ENCODE measurements around the gene LRTM2. TPM values are rescaled to one million over a fixed set of nuclear protein-coding genes. Genes with fewer than 3 reads are reported as not detected.

LRTM2 gene
- total RNA-seq: not detected

DNA sequence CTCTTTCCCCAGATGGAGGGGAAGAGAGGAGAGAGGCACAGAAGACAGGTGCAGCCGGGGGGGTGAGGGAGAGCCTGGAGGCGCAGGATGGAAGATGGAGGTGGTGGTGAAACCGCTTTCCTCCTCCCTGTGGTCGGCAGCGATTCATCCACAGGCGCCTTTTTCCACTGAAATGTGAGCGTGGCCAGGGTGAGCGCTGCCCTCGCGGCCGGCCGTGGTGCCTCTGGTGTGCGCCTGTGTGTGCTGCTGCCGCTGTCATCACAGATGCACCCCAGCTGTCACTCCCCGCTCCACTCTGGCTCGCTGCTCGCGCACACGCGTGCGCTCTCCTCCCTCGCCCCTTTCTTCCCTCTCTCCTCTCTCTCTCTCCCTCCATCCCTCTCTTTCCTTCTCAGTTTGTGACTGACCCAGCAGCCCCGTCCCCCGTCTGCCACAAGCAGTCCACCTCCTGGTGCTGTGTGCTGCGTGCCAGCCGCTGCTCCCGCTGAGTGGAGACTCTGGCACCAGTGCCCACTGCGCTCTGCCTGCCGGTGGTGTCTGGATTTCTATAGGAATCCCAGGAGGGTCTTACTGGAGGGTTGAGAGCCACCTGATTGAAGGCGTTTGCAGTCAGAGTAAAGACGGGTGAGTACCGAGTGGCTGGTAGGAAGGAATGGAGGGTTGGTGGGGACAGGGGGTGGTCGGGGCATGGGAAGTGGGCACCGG, at the start of gene LRTM2:
Gene LRTM2, plus strand, starts transcription at position 375 of the 705 bp plus-strand sequence. CDS start 7,584 bp downstream, outside the sequence.
- Histone ChIP-seq H3K27ac (no peak within 1 kb of the TSS), H3K36me3 (no peaks in the 10 kb centered on the region), H3K4me3 (no peak within 1 kb of the TSS), H3K4me1 (replicated peaks) (no peaks in the 10 kb centered on the region), H3K27me3 (replicated peaks; ENCODE audit: insufficient read depth) (peaks cover 13% of the 10 kb centered on the region), H3K9me3 (no peaks in the 10 kb centered on the region)
- DNase-seq (ENCODE audit: low spot score): no peak
- WGBS: 11% methylated on average over 34 of the region's 34 CpGs
- intact Hi-C loops (cut with DNase I): no loop called here
- TF ChIP-seq POLR2A (IDR thresholded peaks at IDR 0.05) (no peak), POLR2AphosphoS5 (IDR thresholded peaks at IDR 0.05) (no peak)
- TF ChIP-seq, protein P1, sequence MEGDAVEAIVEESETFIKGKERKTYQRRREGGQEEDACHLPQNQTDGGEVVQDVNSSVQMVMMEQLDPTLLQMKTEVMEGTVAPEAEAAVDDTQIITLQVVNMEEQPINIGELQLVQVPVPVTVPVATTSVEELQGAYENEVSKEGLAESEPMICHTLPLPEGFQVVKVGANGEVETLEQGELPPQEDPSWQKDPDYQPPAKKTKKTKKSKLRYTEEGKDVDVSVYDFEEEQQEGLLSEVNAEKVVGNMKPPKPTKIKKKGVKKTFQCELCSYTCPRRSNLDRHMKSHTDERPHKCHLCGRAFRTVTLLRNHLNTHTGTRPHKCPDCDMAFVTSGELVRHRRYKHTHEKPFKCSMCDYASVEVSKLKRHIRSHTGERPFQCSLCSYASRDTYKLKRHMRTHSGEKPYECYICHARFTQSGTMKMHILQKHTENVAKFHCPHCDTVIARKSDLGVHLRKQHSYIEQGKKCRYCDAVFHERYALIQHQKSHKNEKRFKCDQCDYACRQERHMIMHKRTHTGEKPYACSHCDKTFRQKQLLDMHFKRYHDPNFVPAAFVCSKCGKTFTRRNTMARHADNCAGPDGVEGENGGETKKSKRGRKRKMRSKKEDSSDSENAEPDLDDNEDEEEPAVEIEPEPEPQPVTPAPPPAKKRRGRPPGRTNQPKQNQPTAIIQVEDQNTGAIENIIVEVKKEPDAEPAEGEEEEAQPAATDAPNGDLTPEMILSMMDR (IDR thresholded peaks at IDR 0.05): no peak

DNA sequence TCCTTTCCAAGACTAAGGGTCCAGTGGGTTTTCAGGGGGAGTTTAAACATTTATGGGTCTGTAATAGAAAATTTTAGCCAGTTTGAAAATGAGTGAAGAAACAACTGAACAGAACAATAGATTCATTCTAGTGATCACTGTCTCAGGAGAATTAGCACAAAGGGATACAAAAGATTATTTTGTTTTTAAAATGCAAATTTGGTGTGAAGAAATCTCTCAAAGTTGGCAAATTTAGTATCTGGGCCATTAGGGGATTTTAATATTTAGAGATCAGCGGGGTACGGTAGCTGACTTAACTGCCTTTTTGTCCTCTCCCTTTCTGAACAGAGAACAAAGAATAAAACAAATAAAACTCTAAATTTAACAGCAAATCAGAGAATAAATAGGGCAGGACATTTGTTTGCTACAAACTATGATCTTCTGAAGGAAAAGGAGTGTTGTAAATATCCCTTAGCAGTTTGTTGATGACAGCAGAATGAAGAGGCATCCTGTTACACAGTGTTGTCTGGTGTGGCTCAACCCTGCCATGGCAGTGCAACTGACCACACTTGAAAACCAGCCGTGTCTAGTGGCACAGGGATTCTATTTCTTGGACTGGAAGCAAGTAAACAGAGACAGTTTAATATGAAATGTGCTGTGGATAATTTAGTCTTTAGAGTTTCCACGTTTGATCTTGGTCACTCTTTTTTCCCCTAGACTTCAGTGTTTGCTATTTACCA, 46.3 kb upstream of the LRTM2 start:
- TF ChIP-seq, protein P1 (IDR thresholded peaks at IDR 0.05): no peak
- peak; percentile 65 for TF ChIP-seq POLR2AphosphoS5 (IDR thresholded peaks at IDR 0.05)
- H3K4me1 ChIP-seq (replicated peaks): no peaks in the 10 kb centered on the region
- H3K36me3 ChIP-seq: no peaks in the 10 kb centered on the region
- WGBS: 31% methylated on average over 4 of the region's 4 CpGs
- peak overlapping the region in 1 of 2 donors; percentile 32 for H3K27ac ChIP-seq
- no peaks in the 10 kb centered on the region for H3K9me3 ChIP-seq
- H3K27me3 ChIP-seq (replicated peaks; ENCODE audit: insufficient read depth): no peaks in the 10 kb centered on the region
- DNase-seq (ENCODE audit: low spot score): peak; percentile 37
- intact Hi-C loops (cut with DNase I): no loop called here
- no peak overlapping the region for H3K4me3 ChIP-seq

DNA sequence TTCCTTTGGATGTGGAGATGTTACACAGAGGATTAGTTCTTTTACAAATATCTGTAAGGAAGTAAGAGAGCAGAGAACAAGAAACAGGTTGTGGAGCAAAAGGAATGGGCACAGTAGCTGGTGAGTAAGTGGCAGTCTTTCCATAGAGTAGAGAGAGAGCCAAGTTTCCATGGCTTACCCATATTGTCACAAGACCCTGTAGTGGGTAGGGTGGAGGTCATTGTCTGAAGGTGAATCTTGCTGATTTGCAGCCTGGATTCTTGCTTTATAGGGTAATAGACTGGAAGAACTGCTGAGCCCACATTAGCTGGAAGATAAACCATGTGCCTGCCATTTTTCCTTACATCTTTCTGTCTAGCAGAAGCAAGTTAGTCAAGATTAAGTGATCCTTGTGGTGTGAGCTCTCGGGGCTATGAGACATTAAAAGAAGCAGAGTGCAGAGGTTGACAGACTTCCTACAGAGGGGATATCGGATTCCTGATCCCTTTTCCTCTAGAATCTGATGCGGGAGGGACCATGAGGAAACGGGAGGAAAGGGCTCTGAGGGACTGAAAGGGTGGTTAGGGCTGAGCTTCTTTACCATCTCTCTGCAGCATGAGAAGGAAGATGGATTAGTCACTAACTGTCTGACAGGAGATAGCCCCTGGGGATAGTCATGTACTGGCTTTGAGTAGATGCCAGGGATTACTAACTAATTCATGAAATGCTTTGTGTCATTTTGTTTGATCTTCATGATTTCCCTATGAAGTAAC, 44.0 kb upstream of the LRTM2 start:
- no peak overlapping the region for H3K4me3 ChIP-seq
- H3K4me1 ChIP-seq (replicated peaks): no peaks in the 10 kb centered on the region
- no peaks in the 10 kb centered on the region for H3K9me3 ChIP-seq
- intact Hi-C loops (cut with DNase I): no loop called here
- no peaks in the 10 kb centered on the region for H3K27me3 ChIP-seq (replicated peaks; ENCODE audit: insufficient read depth)
- H3K36me3 ChIP-seq: no peaks in the 10 kb centered on the region
- no peak for DNase-seq (ENCODE audit: low spot score)
- TF ChIP-seq POLR2AphosphoS5 (IDR thresholded peaks at IDR 0.05) (no peak), POLR2A (IDR thresholded peaks at IDR 0.05) (no peak)
- TF ChIP-seq, protein P1 (IDR thresholded peaks at IDR 0.05): no peak
- no peak overlapping the region for H3K27ac ChIP-seq
- WGBS: 65% methylated on average over 4 of the region's 4 CpGs

DNA sequence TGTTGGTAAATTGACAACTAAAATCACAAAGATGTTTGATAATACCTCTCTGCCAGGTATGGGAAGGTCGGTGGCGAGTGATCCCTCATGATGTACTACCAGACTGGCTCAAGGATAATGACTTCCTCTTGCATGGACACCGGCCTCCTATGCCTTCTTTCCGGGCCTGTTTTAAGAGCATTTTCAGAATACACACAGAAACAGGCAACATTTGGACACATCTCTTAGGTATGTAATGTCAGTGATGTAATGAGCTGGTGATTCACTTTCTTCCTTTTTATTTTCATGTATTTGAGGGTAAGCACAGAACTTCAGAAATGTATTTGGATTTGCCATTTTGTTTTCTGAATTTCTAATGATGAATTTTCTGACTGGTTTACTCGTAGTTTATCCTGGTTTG, 42.6 kb upstream of the LRTM2 start:
- no peak for DNase-seq (ENCODE audit: low spot score)
- WGBS: 93% methylated on average over 5 of the region's 5 CpGs
- no peak overlapping the region for H3K4me3 ChIP-seq
- no peaks in the 10 kb centered on the region for H3K9me3 ChIP-seq
- H3K36me3 ChIP-seq: no peaks in the 10 kb centered on the region
- intact Hi-C loops (cut with DNase I): no loop called here
- TF ChIP-seq, protein P1 (IDR thresholded peaks at IDR 0.05): no peak
- TF ChIP-seq POLR2AphosphoS5 (IDR thresholded peaks at IDR 0.05) (no peak), POLR2A (IDR thresholded peaks at IDR 0.05) (no peak)
- H3K27me3 ChIP-seq (replicated peaks; ENCODE audit: insufficient read depth): no peaks in the 10 kb centered on the region
- H3K4me1 ChIP-seq (replicated peaks): no peaks in the 10 kb centered on the region
- H3K27ac ChIP-seq: no peak overlapping the region
